GM19455 (cell line): ENCODE data around the gene MTIF2.
"Not testable (repeated sequence)": the region's sequence is repeated elsewhere in the genome, so short reads cannot be mapped to it uniquely, and the experiment has no call there.

Experiments
- ATAC-seq: cut with Tn5 transposase; IDR thresholded peaks from one replicate; pipeline ENCODE4 v1.9.1; 2021; ENCODE audit not compliant: unreplicated experiment

Gene MTIF2

DNA sequence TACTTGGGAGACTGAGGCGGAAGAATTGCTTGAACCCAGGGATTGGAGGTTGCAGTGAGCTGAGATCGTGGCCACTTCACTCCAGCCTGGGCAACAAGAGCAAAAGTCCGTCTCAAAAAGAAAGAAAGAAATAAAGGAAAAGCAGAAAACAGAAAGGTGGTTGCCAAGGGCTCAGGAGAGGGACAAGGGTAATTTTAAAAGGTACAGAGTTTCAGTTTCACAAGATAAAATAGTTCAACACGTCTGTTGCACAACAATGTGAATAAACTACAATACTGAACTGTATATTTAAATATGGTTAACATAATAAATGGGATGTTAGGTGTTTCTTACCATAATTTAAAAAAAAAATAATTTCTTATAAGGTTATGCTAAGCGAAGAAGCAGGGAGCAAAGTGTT, 23.6 kb downstream of the MTIF2 start:
- ATAC-seq = no peak

DNA sequence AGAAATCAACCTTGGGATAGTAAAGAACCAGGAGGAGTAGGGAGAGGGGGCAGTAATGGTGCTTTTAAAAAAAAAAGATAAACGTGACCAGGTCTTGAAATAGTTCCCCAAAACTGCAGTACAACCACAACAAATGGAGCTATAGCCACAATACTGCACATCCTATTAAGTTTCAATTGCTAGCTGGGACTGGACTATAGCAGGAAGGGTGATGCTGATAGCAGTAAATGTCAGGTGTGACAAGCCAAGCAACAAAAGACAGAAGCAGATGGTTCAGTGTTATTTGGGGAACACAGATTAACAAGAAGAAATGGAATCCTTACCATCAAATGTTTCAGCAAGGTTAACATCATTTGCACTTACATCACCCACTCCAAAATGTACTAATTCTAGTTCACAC, 26.4 kb downstream of the MTIF2 start:
- no peak for ATAC-seq

DNA sequence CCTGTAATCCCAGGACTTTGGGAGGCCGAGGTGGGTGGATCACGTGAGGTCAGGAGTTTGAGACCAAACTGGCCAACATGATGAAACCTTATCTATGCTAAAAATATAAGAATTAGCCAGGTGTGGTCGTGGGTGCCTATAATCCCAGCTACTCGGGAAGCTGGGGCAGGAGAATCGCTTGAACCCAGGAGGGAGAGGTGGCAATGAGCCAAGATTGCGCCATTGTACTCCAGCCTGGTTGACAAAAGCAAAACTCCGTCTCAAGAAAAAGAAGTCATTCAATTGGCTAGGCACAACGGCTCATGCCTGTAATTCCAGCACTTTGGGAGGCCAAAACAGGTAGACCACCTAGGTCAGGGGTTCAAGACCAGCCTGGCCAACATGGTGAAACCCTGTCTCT, 27.4 kb downstream of the MTIF2 start:
- not testable (repeated sequence) for ATAC-seq

DNA sequence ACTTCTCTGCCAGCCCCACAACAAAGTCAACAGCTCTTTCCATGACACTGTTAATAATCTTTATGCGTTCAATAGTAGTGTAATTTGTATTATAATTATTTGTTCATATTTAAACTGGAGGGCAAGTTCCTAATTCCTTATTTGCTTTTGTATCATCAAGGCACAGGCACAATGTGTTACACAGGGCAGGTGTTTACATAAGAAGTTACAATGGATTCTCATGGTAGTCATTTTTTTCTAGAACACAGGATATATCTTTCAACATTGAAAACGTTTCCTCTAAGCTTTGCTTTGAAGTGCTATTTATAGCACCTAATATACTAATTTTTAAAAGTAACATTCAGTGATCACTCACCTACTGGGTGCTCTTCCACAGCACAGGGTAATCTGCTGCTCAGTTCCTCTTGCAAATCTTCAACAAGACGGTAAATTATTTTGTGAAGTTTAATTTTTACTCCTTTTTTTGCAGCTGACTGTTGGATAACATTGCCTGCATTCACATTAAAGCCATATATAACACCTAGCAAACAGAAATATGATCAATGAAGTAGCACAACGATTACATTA, 29.3 kb downstream of the MTIF2 start:
- ATAC-seq = no peak

DNA sequence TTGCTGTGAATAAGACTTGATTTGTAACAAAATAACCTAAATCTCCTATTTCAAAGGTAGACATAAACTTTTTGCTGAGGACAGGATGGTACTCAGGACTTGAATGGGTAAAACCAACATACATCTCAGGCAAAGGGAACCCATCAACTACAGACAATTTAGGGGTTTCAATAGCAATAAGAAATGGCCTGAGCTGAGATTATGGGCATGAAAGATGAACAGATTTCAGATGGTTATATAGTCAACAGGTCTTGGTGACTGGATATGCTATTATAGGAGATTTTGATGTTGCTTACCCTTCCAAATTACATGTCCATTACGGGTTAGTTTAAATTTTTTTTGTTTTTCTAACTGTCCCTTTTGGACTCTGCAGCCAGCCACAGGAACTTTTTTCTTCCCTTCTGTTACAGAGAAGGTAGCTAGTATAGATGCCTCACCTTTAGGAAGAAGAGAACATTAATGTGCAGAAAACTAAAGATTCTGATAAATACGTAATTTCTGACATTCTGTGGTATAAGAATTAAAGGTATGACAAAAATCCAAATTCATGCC, 32.0 kb downstream of the MTIF2 start:
- ATAC-seq = no peak

DNA sequence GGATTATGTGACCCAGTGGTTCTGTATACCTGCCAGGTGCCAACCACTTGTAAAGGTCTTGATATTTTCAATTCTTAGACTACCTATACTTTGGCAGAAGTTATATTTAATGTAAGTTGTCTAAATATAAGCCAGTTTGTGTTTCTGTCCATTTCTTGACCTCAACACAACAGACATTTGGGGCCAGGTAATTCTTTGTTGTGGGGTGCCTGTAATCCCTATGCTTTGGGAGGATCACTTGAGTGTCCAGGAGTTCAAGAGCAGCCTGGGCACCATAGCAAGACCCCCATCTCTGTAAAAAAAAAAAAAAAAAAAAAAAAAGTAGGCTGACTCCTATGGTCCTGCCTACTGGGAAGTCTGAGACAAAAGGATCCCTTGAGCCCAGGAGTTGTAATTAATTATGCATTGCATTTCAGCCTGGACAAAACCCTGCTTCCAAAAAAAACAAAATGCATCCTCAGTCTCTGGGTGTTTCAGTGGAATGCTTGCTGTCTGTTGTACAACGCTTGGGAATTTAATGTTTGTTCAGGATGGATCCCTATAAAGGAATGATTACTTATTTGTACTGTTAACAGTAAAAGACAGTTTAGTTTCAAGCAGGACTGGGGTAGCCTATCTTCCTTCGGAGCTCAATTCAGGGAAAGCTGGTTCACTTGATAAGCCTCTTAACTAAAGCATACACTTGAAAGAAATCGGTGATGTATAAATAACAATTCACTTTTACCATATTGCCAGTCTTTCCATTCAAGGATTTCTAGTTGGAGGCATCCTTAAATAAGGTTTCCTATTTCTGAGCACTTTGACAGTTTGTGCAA, 33.1 kb downstream of the MTIF2 start:
- no peak for ATAC-seq

DNA sequence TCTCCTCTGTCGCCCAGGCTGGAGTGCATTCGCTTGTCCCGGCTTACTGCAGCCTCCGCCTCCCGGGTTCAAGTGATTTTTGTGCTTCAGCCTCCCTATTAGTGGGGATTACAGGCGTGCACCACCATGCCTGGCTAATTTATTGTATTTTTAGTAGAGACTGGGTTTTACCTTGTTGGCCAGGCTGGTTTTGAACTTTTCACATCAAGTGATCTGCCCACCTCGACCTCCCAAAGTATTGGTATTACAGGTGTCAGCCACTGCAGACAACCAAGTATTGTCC, 35.4 kb downstream of the MTIF2 start:
- no peak for ATAC-seq

DNA sequence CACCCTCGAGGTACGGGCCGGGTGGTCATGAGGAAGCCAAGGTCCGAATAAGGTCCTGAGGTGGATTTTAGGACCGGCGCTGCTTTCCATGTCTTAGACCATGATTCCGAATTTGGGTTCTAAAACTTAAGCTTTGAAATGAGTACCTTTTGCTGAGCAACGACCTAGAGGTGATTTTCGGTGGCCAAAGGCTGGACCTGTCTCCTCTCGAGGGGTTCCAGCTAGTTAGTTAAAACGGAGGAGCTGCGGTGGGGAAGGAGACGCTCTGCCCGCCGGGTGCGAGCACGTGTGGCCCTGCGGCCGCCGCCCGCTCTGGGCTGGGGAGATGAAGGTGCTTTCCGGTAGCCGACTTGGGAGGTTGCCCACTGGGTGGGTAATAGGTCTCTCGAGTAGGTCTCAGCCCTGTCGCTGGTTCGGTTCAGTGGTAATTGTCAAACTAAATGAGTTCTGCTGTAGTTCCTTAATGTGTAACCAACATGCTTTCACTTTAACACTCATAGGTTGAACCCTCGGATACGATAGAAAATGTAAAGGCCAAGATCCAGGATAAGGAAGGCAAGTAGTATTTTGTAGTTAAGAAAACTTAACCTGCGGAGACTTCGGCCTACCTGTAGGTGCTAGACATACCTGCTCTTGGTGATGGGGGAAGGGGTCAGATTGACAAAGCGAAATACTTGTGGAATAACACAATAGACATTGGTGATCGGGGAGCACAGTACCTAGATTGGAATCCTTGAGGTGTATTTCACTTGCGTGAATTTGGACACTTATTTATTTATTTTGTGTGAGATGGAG, 36.0 kb downstream of the MTIF2 start:
- ATAC-seq = peak; percentile 24

DNA sequence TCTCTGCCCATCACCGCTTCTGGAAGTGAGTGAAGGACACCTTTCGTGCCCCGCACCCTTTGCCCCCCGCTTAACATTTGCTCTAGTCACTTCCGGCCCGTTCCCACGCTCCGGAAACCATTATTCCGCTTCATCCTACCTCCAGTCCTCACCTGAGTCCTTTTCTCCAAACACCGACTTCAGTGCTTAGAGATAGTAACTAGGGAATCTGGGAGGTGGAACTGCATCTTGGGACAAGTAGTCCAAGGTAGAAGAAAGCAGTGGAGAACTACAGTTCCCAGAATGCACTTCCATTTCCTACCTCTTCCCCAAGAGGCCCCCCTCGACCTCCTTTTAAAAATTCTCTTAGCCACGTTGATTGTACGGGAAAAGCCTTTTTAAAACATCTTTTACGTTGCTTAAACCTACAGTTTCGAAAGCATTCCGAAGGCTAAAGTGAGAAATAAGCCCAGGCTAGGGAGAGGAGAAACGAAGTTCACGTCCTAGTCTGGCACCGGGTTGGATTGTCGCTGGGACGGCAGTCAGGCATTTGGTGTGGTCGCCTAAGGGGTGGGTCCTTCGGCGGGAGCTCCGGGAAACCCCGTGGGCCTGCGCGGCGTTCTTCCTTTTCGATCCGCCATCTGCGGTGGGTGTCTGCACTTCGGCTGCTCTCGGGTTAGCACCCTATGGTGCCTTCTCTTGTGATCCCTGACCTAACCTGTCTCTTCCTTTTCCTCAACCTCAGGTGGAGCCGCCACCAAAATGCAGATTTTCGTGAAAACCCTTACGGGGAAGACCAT, 36.8 kb downstream of the MTIF2 start, which contains the start of the genes CLHC1 and RPS27A:
TSS of gene CLHC1 (minus strand) at position 210 of the 779 bp plus-strand sequence. CDS start 9,882 bp downstream, outside the sequence.
TSS of gene RPS27A (plus strand) at position 605 of the 779 bp plus-strand sequence. CDS start at position 742, 137 bp downstream.
- ATAC-seq = peak; percentile 92

DNA sequence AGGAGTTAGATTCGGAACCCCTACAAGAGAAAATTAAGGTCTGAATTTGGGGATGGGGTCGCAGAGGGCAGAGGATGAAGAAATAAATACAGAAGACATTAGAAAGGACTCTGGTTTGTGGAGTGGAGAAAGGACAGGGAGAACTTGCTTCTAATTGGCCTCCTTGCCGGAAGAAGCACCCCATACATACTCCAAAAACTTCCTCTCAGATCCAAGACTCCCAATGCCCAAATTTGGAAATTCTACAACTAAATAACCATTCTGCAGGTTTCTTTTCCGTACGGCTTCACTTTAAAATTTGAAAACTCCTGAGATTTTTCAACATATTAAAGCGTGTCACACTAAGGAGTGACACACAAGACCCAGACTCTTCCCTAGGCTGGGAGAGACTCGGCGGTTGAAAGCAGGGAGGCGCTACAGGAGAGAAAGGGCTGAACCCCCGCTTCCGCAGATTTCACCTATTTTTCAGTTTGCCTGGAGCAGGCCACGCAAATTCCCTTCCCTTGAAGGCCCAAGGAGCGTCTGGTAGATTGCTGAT, 37.4 kb downstream of the MTIF2 start:
- no peak for ATAC-seq

DNA sequence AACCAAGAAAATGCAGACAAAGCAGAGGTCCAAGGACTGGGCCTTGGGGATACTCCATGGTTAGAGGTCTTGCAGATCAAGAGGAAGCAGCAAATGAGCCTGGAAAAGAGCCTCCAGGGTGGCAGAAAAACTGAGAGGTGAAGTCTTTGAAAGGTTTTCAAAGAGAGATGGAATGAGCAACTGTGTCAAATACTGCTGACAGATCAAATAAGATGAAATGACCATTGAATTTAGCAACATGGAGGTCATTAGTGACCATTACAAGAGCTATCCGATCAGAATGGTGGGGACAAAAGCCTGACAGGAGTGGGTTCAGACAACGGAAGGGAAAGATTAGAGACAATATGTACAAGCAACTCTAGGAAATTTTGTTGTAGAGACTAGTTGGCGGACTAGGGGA, 38.5 kb downstream of the MTIF2 start:
- ATAC-seq = no peak

DNA sequence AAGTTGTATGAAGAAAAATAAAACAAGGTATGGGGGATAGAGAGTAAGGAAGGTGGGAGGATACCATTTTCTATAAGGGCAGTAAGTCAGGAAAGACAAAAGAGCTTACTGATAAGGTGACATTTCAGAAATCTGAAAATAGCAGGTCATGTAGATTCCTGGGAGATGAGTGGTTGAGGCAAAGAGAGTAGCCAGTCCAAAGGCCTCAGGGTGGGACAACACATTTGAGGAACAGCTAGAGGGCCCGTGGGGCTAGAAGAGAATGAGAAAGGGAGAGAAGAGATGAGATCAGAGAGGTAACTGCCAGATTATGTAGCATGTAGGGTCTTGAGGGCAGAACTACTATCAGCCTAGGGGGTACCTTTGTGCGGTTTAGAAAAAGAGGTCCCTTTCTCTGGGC, 39.8 kb downstream of the MTIF2 start:
- no peak for ATAC-seq

DNA sequence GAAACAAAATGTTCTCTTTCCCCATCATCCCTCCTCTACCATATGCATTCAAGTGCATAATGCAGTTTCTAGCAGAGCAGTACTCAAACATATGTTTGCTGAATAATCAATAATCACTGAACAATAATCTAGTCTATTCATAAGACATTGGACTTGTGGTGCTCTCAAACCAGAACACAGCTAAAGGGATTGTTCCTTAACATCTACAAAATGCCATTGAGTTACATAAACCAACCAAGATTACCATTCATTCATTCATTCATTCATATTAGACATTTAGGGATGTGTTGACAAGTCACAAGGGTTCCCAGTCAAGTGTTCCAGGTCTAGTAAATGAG, 40.8 kb downstream of the MTIF2 start:
- ATAC-seq = no peak

DNA sequence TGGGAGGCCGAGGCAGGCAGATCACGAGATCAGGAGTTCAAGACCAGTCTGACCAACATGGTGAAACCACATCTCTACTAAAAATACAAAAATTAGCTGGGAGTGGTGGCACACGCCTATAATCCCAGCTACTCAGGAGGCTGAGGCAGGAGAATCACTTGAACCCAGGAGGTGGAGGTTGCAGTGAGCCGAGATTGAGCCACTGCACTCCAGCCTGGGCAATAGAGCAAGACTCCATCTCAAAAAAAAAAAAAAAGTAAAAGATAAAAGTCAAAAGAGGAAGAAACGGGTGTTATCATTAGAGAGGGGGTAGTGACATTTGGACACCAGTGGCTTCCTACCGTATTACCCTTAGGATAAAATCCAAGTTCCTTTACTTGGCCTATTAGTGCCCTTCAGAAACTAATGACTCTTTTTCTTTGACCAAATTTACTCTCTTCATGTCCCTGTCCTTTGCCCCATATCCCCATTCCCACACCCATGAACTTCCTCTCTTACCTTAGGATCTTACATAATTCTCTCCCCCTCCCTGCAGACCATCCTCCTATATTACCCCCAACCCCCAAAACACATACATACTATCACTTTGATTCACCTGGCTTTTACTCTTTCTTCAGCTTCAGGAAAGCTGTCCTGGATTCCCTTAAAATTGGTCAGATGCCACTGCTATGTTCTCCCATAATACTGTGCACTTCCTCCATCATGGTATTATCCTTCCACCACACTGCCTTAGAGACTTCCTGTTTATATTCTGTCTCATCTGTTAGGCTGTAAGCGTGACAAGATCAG, 41.4 kb downstream of the MTIF2 start:
- ATAC-seq = not testable (repeated sequence)

DNA sequence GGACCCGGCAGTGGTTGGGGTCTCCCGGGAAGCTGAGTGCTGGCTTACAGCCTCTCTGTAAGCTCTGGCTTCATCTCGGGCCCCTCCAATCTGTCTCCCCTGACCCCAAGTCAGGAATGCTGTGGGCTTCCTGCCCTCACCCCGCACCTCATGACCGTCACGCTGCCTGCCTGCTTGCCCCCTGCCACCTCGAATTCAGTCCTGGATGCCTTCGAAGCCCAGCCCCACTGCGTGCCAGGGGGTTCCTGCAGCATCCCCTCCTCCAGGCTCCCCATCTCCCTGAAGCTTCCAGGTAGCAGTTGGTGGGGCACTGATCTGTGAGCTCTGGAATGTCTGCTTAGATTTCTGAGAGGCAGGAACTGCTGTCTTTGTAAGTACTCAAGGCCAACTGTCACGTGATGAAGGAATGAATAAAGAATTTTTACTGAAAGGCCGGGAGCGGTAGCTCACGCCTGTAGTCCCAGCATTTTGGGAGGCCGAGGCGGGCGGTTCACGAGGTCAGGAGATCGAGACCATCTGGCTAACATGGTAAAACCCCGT, 43.5 kb downstream of the MTIF2 start:
- ATAC-seq = no peak

DNA sequence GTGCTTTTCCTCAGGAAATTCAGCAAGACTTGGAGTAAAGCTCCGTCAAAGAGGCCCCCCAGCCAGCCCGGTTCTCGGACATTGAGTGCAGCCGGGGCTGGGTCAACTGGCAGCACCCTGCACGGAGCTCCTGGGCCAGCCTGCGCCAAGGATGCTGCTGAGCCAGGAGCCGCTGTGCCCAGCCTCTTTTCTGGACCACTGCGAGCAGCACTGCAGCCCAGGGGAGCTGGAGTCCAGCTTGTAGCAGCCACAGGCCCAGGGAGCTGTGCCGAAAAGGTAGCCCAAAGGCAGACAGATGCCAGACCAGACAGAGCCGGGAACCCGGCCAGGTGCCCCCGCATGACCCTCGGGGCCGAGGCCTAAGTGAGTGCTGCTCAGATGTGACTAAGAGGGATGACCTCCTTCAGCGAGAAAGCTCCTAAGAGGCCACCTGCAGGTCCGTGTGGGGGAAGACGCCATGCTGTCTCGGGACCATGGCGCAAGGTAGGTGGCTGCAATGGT, 44.2 kb downstream of the MTIF2 start:
- no peak for ATAC-seq

DNA sequence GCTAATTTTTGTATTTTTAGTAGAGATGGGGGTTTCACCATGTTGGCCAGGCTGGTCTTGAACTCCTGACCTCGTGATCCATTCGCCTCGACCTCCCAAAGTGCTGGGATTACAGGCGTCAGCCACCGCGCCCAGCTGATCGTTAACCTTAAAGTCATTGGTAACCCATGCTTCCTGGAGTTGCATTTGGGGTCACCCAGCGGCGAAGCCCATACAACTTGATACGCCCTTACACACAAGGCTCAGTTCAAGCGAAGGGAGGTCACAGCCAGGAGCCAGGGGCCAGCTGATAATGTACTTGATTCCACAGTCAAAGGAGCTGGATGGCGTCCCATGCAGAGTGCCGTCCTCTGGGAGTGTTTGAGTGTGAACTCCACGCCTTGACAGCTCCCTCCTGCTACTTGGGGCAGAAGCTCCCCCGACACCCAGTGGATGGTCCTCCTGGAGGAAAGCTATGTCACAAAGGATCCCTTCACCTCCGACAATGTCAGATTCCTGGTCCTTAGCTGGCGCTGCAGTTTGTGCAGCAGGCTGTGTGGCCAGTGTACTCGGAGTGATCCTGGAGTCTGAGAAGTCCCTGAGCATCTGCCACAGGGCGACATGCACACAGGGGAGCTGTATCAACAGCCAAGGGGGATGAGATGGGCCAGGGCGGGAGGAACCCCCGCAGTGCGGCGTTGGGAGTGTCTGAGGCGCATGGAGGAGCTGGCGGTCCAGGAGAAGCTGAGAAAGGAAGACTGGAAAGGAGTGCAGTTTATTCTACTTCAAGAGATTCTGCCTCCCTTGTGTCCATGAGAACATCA, 44.9 kb downstream of the MTIF2 start:
- no peak for ATAC-seq

DNA sequence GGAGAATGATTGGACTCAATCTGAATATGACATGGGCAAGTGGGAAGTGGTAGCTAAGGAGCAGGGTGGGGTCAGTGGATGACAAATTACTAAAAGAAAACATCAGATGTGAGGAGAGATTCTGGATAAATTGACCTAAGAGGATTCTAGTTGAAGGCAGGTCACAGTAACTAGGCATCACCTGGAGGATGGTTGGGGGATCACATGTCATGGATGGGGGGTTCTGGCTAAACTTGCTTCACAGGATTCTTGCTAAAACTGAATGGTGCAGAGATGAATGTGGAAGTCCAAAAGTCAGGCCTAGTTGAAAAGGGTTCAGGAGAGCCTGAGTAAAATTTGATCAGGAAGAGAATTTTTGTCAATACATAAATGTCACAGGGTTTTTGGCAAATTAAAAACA, 55.2 kb downstream of the MTIF2 start:
- no peak for ATAC-seq

DNA sequence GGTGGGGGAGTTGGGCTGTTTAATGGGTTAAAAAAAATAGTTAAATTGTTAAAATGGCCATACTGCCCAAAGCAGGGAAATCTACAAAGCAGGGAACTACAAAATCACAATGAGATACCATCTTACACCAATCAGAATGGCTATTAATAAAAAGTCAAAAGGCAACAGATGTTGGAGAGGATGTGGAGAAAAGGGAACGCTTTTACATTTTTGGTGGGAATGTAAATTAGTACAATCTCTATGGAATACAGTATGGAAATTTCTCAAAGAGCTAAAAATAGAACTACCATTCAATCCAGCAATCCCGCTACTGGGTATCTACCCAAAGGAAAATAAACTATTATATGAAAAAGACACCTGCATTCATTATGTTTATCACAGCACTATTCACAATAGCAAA, 64.1 kb downstream of the MTIF2 start:
- ATAC-seq = no peak
